GM19467 (cell line): ENCODE measurements around the gene TBC1D23.
"Not testable (repeated sequence)": the region's sequence is repeated elsewhere in the genome, so short reads cannot be mapped to it uniquely, and the experiment has no call there.

Source experiments
- ATAC-seq: cut with Tn5 transposase; IDR thresholded peaks from one replicate; pipeline ENCODE4 v1.9.1; 2021; ENCODE audit warnings: mild to moderate bottlenecking, moderate library complexity; ENCODE audit not compliant: unreplicated experiment

Gene TBC1D23

GRCh38 chr3:100295089-100295488, 34.3 kb downstream of the TBC1D23 start:
- ATAC-seq = no peak

- ATAC-seq = no peak
Observed at GRCh38 chr3:100297784-100298183, 37.0 kb downstream of the TBC1D23 start.

GRCh38 chr3:100299016-100299415, 38.2 kb downstream of the TBC1D23 start:
- no peak for ATAC-seq

GRCh38 chr3:100306695-100307094, 45.9 kb downstream of the TBC1D23 start:
- no peak for ATAC-seq

GRCh38 chr3:100310355-100310965, 49.7 kb downstream of the TBC1D23 start:
- no peak for ATAC-seq

GRCh38 chr3:100311011-100311410, 50.2 kb downstream of the TBC1D23 start:
- no peak for ATAC-seq

GRCh38 chr3:100316641-100317069, 55.9 kb downstream of the TBC1D23 start:
- peak; percentile 63 for ATAC-seq

- ATAC-seq = no peak
Observed at GRCh38 chr3:100317912-100318311, 57.1 kb downstream of the TBC1D23 start.

GRCh38 chr3:100319951-100320350, 59.2 kb downstream of the TBC1D23 start:
- no peak for ATAC-seq

- ATAC-seq = no peak
Observed at GRCh38 chr3:100324044-100324443, 63.3 kb downstream of the TBC1D23 start.

GRCh38 chr3:100325827-100326226, 65.0 kb downstream of the TBC1D23 start:
- ATAC-seq = no peak

GRCh38 chr3:100327377-100327776, 66.6 kb downstream of the TBC1D23 start:
- ATAC-seq = not testable (repeated sequence)

GRCh38 chr3:100329800-100330489, 69.2 kb downstream of the TBC1D23 start:
- no peak for ATAC-seq

GRCh38 chr3:100330651-100331050, 69.9 kb downstream of the TBC1D23 start:
- no peak for ATAC-seq

- no peak for ATAC-seq
Observed at GRCh38 chr3:100331660-100332059, 70.9 kb downstream of the TBC1D23 start.

- no peak for ATAC-seq
Observed at GRCh38 chr3:100333051-100333450, 72.3 kb downstream of the TBC1D23 start.

- ATAC-seq = peak; percentile 13
Observed at GRCh38 chr3:100333970-100334487, 73.2 kb downstream of the TBC1D23 start.

GRCh38 chr3:100334488-100335351, 73.9 kb downstream of the TBC1D23 start, which contains the start of gene NIT2:
Gene NIT2 (plus strand): TSS chr3:100334757. CDS start chr3:100334792, 35 bp downstream.
- ATAC-seq = peak; percentile 97

GRCh38 chr3:100335434-100335833, 74.6 kb downstream of the TBC1D23 start:
- ATAC-seq = peak; percentile 29

- not testable (repeated sequence) for ATAC-seq
Observed at GRCh38 chr3:100336229-100336628, 75.4 kb downstream of the TBC1D23 start.

GRCh38 chr3:100338911-100339310, 78.1 kb downstream of the TBC1D23 start:
- no peak for ATAC-seq
